Esophagus muscularis mucosa (tissue), 4 donors: ENCODE results near the gene SEC24D. TPM values are rescaled to one million over a fixed set of nuclear protein-coding genes. Genes with fewer than 3 reads are reported as not detected.

Experiments used
- DNase-seq: peaks from one replicate; pipeline ENCODE4 v3.0.0-alpha.2; 2017; ENCODE audit errors: extremely low spot score
- H3K27ac ChIP-seq, 4 donors: fragments of 200-600 bp; sonication (generic); replicated peaks in 1 of 4; 1 replicate in 3 of 4; 2 replicates in 1 of 4; pipeline ENCODE4 v1.5.1; 2016 to 2019; ENCODE audit warnings: mild to moderate bottlenecking in 1 of 4
- H3K27me3 ChIP-seq, 4 donors: fragments of 200-600 bp; sonication (generic); one replicate each; pipeline versions ENCODE4 v1.5.1 to v1.6.0; 2016 to 2019
- H3K36me3 ChIP-seq, 4 donors: fragments of 200-600 bp; sonication (generic); one replicate each; pipeline ENCODE4 v1.5.1; 2016 to 2019
- H3K4me1 ChIP-seq, 4 donors: fragments of 200-600 bp; sonication (generic); one replicate each; pipeline ENCODE4 v1.5.1; 2016 to 2019
- H3K4me3 ChIP-seq, 4 donors: fragments of 200-600 bp; sonication (generic); 1 replicate in 2 of 4; 2 replicates in 2 of 4; pipeline ENCODE4 v1.5.1; 2016 to 2019; ENCODE audit warnings: mild to moderate bottlenecking in 4 of 4, moderate library complexity in 1 of 4
- H3K9me3 ChIP-seq, 4 donors: fragments of 200-600 bp; sonication (generic); 1 replicate in 3 of 4; 2 replicates in 1 of 4; pipeline ENCODE4 v1.5.1; 2016 to 2019
- CTCF ChIP-seq, 3 experiments: fragments of 200-600 bp in 2 of 3; fragments of 450-650 bp in 1 of 3; sonication (generic) in 2 of 3; IDR thresholded peaks; one replicate each; pipeline ENCODE4 v1.5.1; 2017 to 2019; ENCODE audit warnings: antibody characterized with exemption in 3 of 3, mild to moderate bottlenecking in 2 of 3, moderate library complexity in 1 of 3
- EP300 ChIP-seq: sonication (generic); formaldehyde crosslinking; IDR thresholded peaks from one replicate; pipeline ENCODE4 v1.6.1; 2017; ENCODE audit warnings: antibody characterized with exemption
- POLR2A ChIP-seq: fragments of 450-650 bp; IDR thresholded peaks from one replicate; pipeline ENCODE4 v1.6.1; 2017; ENCODE audit warnings: antibody characterized with exemption, moderate library complexity, mild to moderate bottlenecking, low read depth
- POLR2AphosphoS5 ChIP-seq, 2 donors: sonication (generic); formaldehyde crosslinking; IDR thresholded peaks; one replicate each; pipeline ENCODE4 v1.6.1; 2017; ENCODE audit warnings: antibody characterized with exemption in 2 of 2
- WGBS: methylation state at CpG from one replicate; pipeline ENCODE4 v1.1.5; 2018; 5-methylcytosine and 5-hydroxymethylcytosine counted together
- intact Hi-C: fragments of 100-400 bp; cut with DNase I; formaldehyde crosslinking; loops from one replicate; pipeline ENCODE4 v1.15.1; 2023
- total RNA-seq, 4 donors: library from RNA; depleted of rRNA; stranded (reverse); fragments of >200 nt; gene quantifications; one replicate each; pipeline versions ENCODE4 v1.1.0 to v1.2.1, GENCODE V29; 2016

The SEC24D gene
- total RNA-seq, 4 donors from 2014 or later = 29.1 to 41.5 (median 37.0) TPM

DNA sequence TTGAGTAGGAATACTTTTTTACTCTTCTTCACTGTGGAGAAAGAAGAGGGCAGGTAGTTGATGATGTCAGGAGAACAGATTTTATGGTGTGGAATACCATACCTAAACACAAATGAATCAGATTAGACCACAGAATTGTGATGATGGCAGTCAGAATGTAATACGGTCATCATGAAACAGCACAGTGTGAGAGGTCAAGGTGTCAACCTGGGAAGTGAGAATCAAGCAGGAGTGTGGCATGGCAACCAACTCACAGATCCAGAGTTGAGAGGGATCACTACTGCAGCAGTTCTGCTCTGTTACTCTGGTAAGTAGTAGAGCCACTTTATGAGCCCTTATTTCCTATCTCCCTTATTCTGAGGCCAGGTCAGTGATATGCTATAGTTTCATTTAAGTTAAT lies 123.1 kb downstream of the SEC24D start:
- H3K27me3 ChIP-seq = no peaks in the 10 kb centered on the region
- no peak overlapping the region for H3K4me3 ChIP-seq
- no peaks in the 10 kb centered on the region for H3K4me1 ChIP-seq
- 76% methylated on average over 1 of the region's 1 CpG for WGBS
- H3K36me3 ChIP-seq = peaks cover 14 to 60% (median 36%) of the 10 kb centered on the region in 4 donors
- no peaks in the 10 kb centered on the region for H3K9me3 ChIP-seq
- H3K27ac ChIP-seq = no peak overlapping the region
- DNase-seq = no peak
- intact Hi-C loops = no loop called here
- no peak for TF ChIP-seq POLR2AphosphoS5 (IDR thresholded peaks at IDR 0.05)
- TF ChIP-seq EP300 = no peak
- TF ChIP-seq CTCF (IDR thresholded peaks at IDR 0.05) = no peak
- no peak for TF ChIP-seq POLR2A

DNA sequence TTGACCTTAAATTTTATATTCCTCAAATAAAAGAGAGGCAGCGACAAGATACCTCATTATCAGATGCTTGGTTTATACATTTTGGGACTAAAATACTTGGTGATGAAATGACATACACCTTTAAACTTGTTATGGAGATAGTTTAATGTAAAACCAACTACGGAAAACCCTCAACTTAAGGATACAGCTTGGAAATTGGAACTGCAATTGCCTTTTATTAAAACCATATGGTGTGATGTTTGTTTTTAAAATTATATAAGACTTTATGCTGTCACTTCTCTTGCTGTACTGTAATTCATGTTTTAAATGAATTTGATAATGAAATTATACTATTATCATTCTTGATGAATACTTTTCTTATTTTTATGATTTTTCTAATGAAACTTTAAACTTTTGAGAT lies 124.9 kb downstream of the SEC24D start:
- TF ChIP-seq POLR2A = no peak
- H3K27me3 ChIP-seq = no peaks in the 10 kb centered on the region
- no peaks in the 10 kb centered on the region for H3K9me3 ChIP-seq
- intact Hi-C loops = no loop called here
- no peak overlapping the region for H3K27ac ChIP-seq
- H3K4me3 ChIP-seq = no peak overlapping the region
- DNase-seq = no peak
- H3K4me1 ChIP-seq = no peaks in the 10 kb centered on the region
- peaks cover 27 to 78% (median 50%) of the 10 kb centered on the region in 4 donors for H3K36me3 ChIP-seq
- 84% methylated on average over 2 of the region's 2 CpGs for WGBS

- Histone ChIP-seq H3K27ac (no peak overlapping the region), H3K36me3 (peaks cover 39 to 99% (median 68%) of the 10 kb centered on the region in 4 donors), H3K9me3 (no peaks in the 10 kb centered on the region), H3K4me1 (peaks cover 0 to 10% (median 7%) of the 10 kb centered on the region in 4 donors), H3K4me3 (no peak overlapping the region), H3K27me3 (no peaks in the 10 kb centered on the region)
- intact Hi-C loops = no loop called here
- no peak for DNase-seq
- TF ChIP-seq POLR2AphosphoS5 (IDR thresholded peaks at IDR 0.05) (no peak), CTCF (IDR thresholded peaks at IDR 0.05) (no peak), POLR2A (no peak), EP300 (no peak)
- 92% methylated on average over 2 of the region's 2 CpGs for WGBS
Observed at GRCh38 chr4:118703118-118703517, 132.8 kb downstream of the SEC24D start.

DNA sequence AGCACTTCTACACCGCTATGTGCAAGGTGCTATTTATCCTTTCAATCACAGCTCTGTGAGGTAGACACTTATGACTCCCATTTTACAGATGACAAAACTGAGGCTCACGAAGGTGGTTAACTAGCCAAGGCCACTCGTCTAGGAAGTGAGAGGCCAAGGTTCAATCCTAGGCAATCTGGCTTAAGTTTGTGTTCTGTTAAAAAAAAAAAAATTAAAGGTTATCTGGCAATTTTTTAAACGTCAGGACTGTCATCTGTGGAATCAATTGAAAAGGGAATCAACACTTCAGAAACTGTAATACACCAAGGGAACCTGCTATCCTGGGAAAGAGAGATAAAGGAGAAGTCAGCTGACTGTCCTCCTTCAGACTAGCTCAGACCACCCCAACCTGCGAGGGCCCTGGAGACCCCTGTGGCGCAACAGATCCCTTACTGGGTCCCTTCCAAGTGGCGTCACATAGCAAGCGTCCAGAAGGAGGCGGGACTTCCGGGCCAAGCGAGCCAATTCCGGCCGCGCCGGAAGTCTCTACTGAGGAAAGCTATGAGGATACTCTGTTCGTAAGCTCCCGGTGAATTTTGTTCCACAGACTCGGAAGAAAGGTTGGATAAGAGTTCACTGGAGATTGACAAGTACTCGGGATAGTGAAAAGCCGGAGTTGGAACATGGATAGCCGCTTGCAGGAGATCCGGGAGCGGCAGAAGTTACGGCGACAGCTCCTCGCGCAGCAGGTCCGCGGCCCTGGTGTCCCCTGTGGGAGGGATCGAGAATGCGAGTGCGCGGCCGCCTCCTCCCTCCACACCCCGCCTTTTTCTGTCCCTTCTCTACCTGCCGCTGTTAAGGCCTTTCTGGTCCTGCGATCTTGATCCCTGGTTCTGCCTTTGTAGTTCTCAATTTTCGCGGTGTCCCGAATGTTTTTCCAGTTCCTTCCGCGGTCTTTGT lies 150.8 kb downstream of the SEC24D start, which contains the start of gene METTL14:
METTL14 (plus strand) TSS at position 520 of the 939 bp plus-strand sequence; CDS start at position 663, 143 bp downstream.
- peak; percentile 98 for DNase-seq
- peaks cover 16 to 26% (median 23%) of the 10 kb centered on the region in 4 donors for H3K36me3 ChIP-seq
- intact Hi-C loops = loop anchor here (10.0 kb wide), 1 partner anchor 400 kb away; no protein-coding TSS in a partner anchor
- whole genome bisulfite sequencing = 5% methylated on average over 31 of the region's 42 CpGs
- peak within 1 kb of the TSS; percentile 62 to 82 (median 70) for H3K4me3 ChIP-seq
- TF ChIP-seq POLR2AphosphoS5 (IDR thresholded peaks at IDR 0.05) (peak; percentile 85 to 89), POLR2A (peak; percentile 8), CTCF (IDR thresholded peaks at IDR 0.05) (peak in 1 of 3 experiments; percentile 23), EP300 (no peak)
- peaks cover 18 to 26% (median 20%) of the 10 kb centered on the region in 4 donors for H3K4me1 ChIP-seq
- H3K27me3 ChIP-seq = no peaks in the 10 kb centered on the region
- no peaks in the 10 kb centered on the region for H3K9me3 ChIP-seq
- peak within 1 kb of the TSS; percentile 87 to 90 (median 88) for H3K27ac ChIP-seq

DNA sequence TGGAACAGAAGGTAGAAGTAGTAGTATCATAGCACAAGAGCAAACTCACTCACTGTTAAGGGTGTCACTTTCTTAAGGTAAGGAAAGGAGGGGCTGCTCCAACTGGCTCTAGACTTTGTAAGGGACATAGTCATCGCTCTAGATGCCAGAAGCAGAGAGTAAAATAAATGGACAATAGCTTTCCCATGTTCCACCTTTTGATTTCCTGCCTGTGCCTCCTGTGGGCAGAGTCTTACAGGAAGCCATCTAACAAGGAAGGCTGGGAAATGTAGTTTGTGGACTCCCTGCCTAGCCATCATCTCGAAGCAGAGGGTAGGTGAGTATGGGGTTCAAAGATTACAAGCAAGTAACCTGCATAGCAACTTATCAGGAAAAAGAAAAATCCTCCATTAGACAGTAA lies 152.4 kb downstream of the SEC24D start:
- intact Hi-C loops = loop anchor here (10.0 kb wide), 1 partner anchor 399 kb away; no protein-coding TSS in a partner anchor
- H3K4me3 ChIP-seq = no peak overlapping the region
- H3K27me3 ChIP-seq = no peaks in the 10 kb centered on the region
- H3K36me3 ChIP-seq = peaks cover 4 to 10% (median 8%) of the 10 kb centered on the region in 4 donors
- TF ChIP-seq POLR2AphosphoS5 (IDR thresholded peaks at IDR 0.05) = no peak
- no peak for TF ChIP-seq CTCF (IDR thresholded peaks at IDR 0.05)
- no peak for TF ChIP-seq POLR2A
- no peak for TF ChIP-seq EP300
- no peaks in the 10 kb centered on the region for H3K9me3 ChIP-seq
- H3K4me1 ChIP-seq = peaks cover 18 to 26% (median 20%) of the 10 kb centered on the region in 4 donors
- 19% methylated on average over 2 of the region's 2 CpGs for WGBS
- H3K27ac ChIP-seq = no peak overlapping the region
- no peak for DNase-seq
